Skin epidermis (tissue), 12 donors: ENCODE measurements around the gene KPRP.
A peak's percentile ranks its signal among the peaks of the same experiment; 100 is the strongest.

Source experiments
- H3K27ac ChIP-seq, 21 experiments: fragments of 200-600 bp; sonication (generic) in 11 of 21; one replicate each; pipeline ENCODE4 v1.5.0; 2020; ENCODE audit warnings: mild to moderate bottlenecking in 3 of 21, inconsistent platforms in 2 of 21, moderate library complexity in 2 of 21
- H3K4me3 ChIP-seq, 7 experiments: fragments of 200-600 bp; sonication (generic) in 2 of 7; one replicate each; pipeline ENCODE4 v1.5.0; 2020; ENCODE audit warnings: inconsistent platforms in 2 of 7, mild to moderate bottlenecking in 2 of 7, moderate library complexity in 1 of 7

The KPRP gene

GRCh38 chr1:152768847-152769533 lies 11.2 kb downstream of the KPRP start:
- Histone ChIP-seq H3K27ac (peak overlapping the region in 1 of 21 experiments; percentile 6), H3K4me3 (no peak overlapping the region)

- Histone ChIP-seq H3K27ac (no peak overlapping the region), H3K4me3 (no peak overlapping the region)
These were observed 12.6 kb downstream of the KPRP start for GRCh38 chr1:152770411-152770810.

- H3K27ac ChIP-seq: no peak within 1 kb of the TSS
- H3K4me3 ChIP-seq: no peak within 1 kb of the TSS
These were observed 17.1 kb downstream of the KPRP start, which contains the start of gene LCE1F for GRCh38 chr1:152774875-152775274. LCE1F (plus strand) TSS chr1:152775140; CDS start chr1:152776372, 1,232 bp downstream.

GRCh38 chr1:152776361-152776760 lies 18.5 kb downstream of the KPRP start:
- Histone ChIP-seq H3K27ac (no peak overlapping the region), H3K4me3 (no peak overlapping the region)

GRCh38 chr1:152777510-152778137 lies 19.8 kb downstream of the KPRP start:
- Histone ChIP-seq H3K27ac (no peak overlapping the region), H3K4me3 (no peak overlapping the region)

- no peak overlapping the region for H3K4me3 ChIP-seq
These were observed 25.3 kb downstream of the KPRP start for GRCh38 chr1:152783095-152783494.

GRCh38 chr1:152786077-152786476 lies 28.3 kb downstream of the KPRP start, which contains the start of gene LCE1E:
LCE1E (plus strand) TSS chr1:152786257; CDS start chr1:152787300, 1,043 bp downstream.
- Histone ChIP-seq H3K4me3 (no peak within 1 kb of the TSS), H3K27ac (peak within 1 kb of the TSS in 1 of 21 experiments; percentile 6)

More at GRCh38 chr1:152783095-152783494, 25.3 kb downstream of the KPRP start:
- H3K27ac ChIP-seq: no peak overlapping the region

- H3K4me3 ChIP-seq: no peak overlapping the region
- no peak overlapping the region for H3K27ac ChIP-seq
These were observed 37.9 kb downstream of the KPRP start for GRCh38 chr1:152795686-152796085.

GRCh38 chr1:152796421-152796820 lies 38.6 kb downstream of the KPRP start, which contains the start of gene LCE1D:
LCE1D (plus strand) TSS chr1:152796721; CDS start chr1:152797795, 1,074 bp downstream.
- Histone ChIP-seq H3K4me3 (no peak within 1 kb of the TSS), H3K27ac (no peak within 1 kb of the TSS)

- Histone ChIP-seq H3K4me3 (no peak overlapping the region), H3K27ac (no peak overlapping the region)
These were observed 43.5 kb downstream of the KPRP start for GRCh38 chr1:152801333-152801732.

GRCh38 chr1:152806576-152806975 lies 48.8 kb downstream of the KPRP start, which contains the start of gene LCE1C:
LCE1C (minus strand) TSS chr1:152806651; CDS start chr1:152805478, 1,173 bp downstream.
- peak within 1 kb of the TSS in 4 of 21 experiments; percentile 11 to 70 (median 52) for H3K27ac ChIP-seq
- H3K4me3 ChIP-seq: no peak within 1 kb of the TSS

- no peak overlapping the region for H3K4me3 ChIP-seq
- H3K27ac ChIP-seq: no peak overlapping the region
These were observed 53.2 kb downstream of the KPRP start for GRCh38 chr1:152811050-152811449.
